ENCODE results near the gene AMZ1. TPM values are rescaled to one million over a fixed set of nuclear protein-coding genes. Genes with fewer than 3 reads are reported as not detected.
A peak's percentile ranks its signal among the peaks of the same experiment; 100 is the strongest.
"Not testable (repeated sequence)": the region's sequence is repeated elsewhere in the genome, so short reads cannot be mapped to it uniquely, and the experiment has no call there.

The AMZ1 gene
- total RNA-seq, 4 donors from 2014 or later: 0.35 to 4.6 (median 4.4) TPM; not detected in 1

DNA sequence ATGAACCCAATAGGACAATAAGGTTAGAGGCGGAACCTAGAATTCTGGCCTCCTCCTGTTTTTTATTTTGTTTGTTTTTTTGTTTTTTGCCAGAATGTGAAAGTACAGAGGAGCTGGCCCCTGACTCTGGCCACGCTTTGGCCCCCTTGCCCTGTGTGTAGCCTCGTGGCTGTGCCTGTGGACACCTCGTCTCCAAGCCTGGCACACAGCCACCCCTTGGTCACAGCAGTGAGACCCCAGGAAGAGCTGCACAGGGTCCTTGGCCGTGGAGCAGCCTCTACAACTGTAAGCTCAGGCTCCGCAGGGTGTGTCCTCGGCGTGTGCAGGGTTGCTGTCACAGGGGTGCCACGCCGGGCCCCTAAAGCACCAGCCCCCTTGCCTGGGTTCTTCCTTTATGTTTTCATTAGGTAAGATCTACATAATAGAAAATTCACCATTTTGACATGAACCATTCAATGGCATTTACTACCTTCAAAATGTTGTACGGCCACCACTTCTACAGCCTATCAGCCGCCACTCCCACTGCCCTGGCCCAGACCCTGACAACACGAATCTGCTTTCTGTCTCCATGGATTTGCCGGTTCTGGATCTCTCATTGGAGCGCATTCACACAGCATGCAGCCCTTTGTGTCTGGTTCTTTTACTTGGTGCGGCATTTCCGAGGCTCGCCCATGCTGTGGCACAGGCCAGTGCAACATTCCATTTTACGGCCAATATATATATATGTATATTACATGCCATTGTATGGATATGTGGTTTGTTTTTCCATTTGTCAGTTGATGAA lies 51.0 kb downstream of the AMZ1 start:
- TF ChIP-seq, protein P1, sequence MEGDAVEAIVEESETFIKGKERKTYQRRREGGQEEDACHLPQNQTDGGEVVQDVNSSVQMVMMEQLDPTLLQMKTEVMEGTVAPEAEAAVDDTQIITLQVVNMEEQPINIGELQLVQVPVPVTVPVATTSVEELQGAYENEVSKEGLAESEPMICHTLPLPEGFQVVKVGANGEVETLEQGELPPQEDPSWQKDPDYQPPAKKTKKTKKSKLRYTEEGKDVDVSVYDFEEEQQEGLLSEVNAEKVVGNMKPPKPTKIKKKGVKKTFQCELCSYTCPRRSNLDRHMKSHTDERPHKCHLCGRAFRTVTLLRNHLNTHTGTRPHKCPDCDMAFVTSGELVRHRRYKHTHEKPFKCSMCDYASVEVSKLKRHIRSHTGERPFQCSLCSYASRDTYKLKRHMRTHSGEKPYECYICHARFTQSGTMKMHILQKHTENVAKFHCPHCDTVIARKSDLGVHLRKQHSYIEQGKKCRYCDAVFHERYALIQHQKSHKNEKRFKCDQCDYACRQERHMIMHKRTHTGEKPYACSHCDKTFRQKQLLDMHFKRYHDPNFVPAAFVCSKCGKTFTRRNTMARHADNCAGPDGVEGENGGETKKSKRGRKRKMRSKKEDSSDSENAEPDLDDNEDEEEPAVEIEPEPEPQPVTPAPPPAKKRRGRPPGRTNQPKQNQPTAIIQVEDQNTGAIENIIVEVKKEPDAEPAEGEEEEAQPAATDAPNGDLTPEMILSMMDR (IDR thresholded peaks at IDR 0.05): no peak
- TF ChIP-seq POLR2A (IDR thresholded peaks at IDR 0.05): no peak
- Histone ChIP-seq H3K27ac (peak overlapping the region in 1 of 2 donors; percentile 43), H3K36me3 (no peaks in the 10 kb centered on the region), H3K27me3 (no peaks in the 10 kb centered on the region), H3K9me3 (no peaks in the 10 kb centered on the region), H3K4me1 (no peaks in the 10 kb centered on the region), H3K4me3 (no peak overlapping the region)
- peak in 1 of 2 donors; percentile 25 for DNase-seq
- intact Hi-C loops (cut with DNase I; ENCODE audit: low total_unique reads): loop anchor here (10.0 kb wide), 1 partner anchor 106 kb away; the partner anchor contains the start of gene GNA12

DNA sequence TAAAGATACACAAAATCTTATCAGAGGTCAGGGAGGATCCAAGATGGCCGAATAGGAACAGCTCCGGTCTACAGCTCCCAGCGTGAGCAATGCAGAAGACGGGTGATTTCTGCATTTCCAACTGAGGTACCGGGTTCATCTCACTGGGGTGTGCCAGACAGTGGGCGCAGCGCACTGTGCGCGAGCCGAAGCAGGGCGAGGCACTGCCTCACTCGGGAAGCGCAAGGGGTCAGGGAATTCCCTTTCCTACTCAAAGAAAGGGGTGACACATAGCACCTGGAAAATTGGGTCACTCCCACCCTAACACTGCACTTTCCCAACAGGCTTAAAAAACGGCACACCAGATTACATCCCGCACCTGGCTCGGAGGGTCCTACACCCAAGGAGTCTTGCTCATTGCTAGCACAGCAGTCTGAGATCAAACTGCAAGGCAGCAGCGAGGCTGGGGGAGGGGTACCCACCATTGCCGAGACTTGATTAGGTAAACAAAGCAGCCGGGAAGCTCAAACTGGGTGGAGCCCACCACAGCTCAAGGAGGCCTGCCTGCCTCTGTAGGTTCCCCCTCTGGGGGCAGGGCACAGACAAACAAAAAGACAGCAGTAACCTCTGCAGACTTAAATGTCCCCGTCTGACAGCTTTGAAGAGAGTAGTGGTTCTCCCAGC lies 55.7 kb downstream of the AMZ1 start:
- H3K4me1 ChIP-seq; H3K27me3 ChIP-seq; H3K27ac ChIP-seq; intact Hi-C loops (cut with DNase I; ENCODE audit: low total_unique reads); H3K36me3 ChIP-seq; H3K9me3 ChIP-seq; DNase-seq; H3K4me3 ChIP-seq: not testable (repeated sequence)

DNA sequence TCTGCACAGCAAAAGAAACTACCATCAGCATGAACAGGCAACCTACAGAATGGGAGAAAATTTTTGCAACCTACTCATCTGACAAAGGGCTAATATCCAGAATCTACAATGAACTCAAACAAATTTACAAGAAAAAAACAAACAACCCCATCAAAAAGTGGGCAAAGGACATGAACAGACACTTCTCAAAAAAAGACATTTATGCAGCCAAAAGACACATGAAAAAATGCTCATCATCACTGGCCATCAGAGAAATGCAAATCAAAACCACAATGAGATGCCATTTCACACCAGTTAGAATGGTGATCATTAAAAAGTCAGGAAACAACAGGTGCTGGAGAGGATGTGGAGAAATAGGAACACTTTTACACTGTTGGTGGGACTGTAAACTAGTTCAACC lies 60.7 kb downstream of the AMZ1 start:
- H3K36me3 ChIP-seq; DNase-seq; H3K4me3 ChIP-seq; H3K4me1 ChIP-seq; H3K27me3 ChIP-seq; H3K9me3 ChIP-seq; H3K27ac ChIP-seq; intact Hi-C loops (cut with DNase I; ENCODE audit: low total_unique reads): not testable (repeated sequence)

DNA sequence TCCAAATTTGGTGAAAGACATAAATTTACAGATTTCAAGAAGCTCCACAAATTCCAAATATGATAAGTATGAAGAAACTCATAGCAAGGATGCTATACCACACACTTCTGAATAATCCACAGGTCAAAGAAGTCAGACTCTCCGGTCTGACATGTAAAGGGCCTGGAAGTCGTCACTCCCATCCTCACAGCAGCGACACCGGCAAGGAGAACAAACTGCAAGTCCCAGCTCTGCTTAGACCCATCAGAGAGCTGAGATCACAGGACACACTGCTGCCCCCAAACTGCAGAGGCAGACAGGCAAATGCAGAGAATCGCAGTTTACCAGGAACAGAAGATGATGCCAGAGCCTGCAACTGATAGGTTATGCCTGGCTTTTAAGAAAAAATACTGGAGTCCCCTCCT lies 62.0 kb downstream of the AMZ1 start:
- no peak overlapping the region for H3K27ac ChIP-seq
- H3K27me3 ChIP-seq: no peaks in the 10 kb centered on the region
- no peaks in the 10 kb centered on the region for H3K36me3 ChIP-seq
- H3K4me1 ChIP-seq: peaks cover 0 to 5% of the 10 kb centered on the region in 2 donors
- intact Hi-C loops (cut with DNase I; ENCODE audit: low total_unique reads): no loop called here
- DNase-seq: no peak
- H3K4me3 ChIP-seq: no peak overlapping the region
- no peak for TF ChIP-seq POLR2A (IDR thresholded peaks at IDR 0.05)
- TF ChIP-seq, protein P1 (IDR thresholded peaks at IDR 0.05): no peak
- H3K9me3 ChIP-seq: no peaks in the 10 kb centered on the region

DNA sequence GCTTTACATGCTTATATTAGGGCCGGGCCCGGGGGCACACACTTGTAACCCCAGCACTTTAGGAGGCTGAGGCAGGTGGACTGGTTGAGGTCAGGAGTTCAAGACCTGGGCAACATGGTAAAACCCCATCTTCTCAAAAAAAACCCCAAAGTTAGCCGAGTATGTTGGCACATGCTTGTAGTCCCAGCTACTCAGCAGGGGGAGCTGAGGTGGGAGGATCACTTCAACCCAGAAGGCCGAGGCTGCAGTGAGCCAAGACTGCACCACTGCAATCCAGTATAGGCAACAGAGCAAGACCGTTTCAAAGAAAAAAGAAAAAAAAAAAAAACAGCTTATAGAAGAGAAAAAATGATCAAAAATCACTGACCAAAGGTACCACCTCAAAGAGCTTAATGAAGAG lies 63.1 kb downstream of the AMZ1 start:
- Histone ChIP-seq H3K4me3 (no peak overlapping the region), H3K27me3 (no peaks in the 10 kb centered on the region), H3K36me3 (no peaks in the 10 kb centered on the region), H3K9me3 (no peaks in the 10 kb centered on the region), H3K27ac (no peak overlapping the region), H3K4me1 (peaks cover 0 to 5% of the 10 kb centered on the region in 2 donors)
- intact Hi-C loops (cut with DNase I; ENCODE audit: low total_unique reads): no loop called here
- no peak for DNase-seq
- TF ChIP-seq, protein P1 (IDR thresholded peaks at IDR 0.05): no peak
- TF ChIP-seq POLR2A (IDR thresholded peaks at IDR 0.05): no peak

DNA sequence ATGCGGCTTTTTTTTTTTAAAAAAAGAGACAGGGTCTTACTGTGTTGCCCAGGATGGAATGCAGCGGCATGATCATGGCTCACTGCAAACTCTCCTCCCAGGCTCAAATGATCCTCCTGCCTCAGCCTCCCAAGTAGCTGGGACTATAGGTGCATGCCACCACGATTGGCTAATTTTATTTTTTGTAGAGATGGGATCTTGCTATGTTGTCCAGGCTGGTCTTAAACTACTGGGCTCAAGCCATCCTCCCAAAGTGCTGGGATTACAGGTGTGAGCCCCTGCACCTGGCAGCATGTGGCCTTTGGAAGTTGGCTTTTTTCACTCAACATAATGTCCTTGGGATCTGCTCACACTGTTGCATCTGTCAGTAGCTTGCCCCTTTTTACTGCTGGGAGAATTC lies 65.1 kb downstream of the AMZ1 start:
- intact Hi-C loops (cut with DNase I; ENCODE audit: low total_unique reads): no loop called here
- Histone ChIP-seq H3K27ac (no peak overlapping the region), H3K36me3 (no peaks in the 10 kb centered on the region), H3K27me3 (no peaks in the 10 kb centered on the region), H3K9me3 (no peaks in the 10 kb centered on the region), H3K4me3 (no peak overlapping the region), H3K4me1 (peaks cover 0 to 5% of the 10 kb centered on the region in 2 donors)
- TF ChIP-seq POLR2A (IDR thresholded peaks at IDR 0.05): no peak
- TF ChIP-seq, protein P1 (IDR thresholded peaks at IDR 0.05): no peak
- no peak for DNase-seq
